ENCODE results near the gene ZNF140.

DNA sequence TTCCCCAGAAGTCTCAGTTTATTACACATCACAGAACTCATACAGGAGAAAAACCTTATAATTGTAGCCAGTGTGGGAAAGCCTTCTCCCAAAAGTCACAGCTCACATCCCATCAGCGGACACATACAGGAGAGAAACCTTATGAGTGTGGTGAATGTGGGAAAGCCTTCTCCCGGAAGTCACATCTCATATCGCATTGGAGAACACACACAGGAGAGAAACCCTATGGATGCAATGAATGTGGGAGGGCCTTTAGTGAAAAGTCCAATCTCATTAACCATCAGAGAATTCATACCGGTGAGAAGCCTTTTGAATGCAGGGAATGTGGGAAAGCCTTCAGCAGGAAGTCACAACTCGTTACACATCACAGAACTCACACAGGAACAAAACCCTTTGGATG is 23.3 kb upstream of the ZNF140 start:
- TF ChIP-seq CTCF (conservative IDR thresholded peaks at IDR 0.05; ENCODE audit: low read length) (no peak), EZH2phosphoT487 (IDR thresholded peaks at IDR 0.05; ENCODE audit: borderline replicate concordance, low read depth, low read length) (no peak)

Data from OCI-LY7 (cell line).